C1 segment of cervical spinal cord (tissue), 14 donors: Measurements from ENCODE around the gene PARG.
"Not testable (repeated sequence)": the region's sequence is repeated elsewhere in the genome, so short reads cannot be mapped to it uniquely, and the experiment has no call there.

Experiments used
- DNase-seq, 14 donors: peaks; one replicate each; lab custom pipeline; 2025; lab: John Stamatoyannopoulos, UW

The PARG gene

GRCh38 chr10:49941447-49942338, at the start of gene PARG, which contains the start of gene TIMM23B:
PARG (minus strand) TSS chr10:49942027; CDS start chr10:49941725, 302 bp downstream.
TIMM23B (plus strand) TSS chr10:49942053; CDS start chr10:49942195, 142 bp downstream.
- peak; percentile 10 to 88 (median 70) for DNase-seq

- not testable (repeated sequence) for DNase-seq
Measured at GRCh38 chr10:49988376-49988775, 46.5 kb upstream of the PARG start, which contains the start of gene AGAP6. AGAP6 (plus strand) TSS chr10:49988406; CDS start chr10:49988716, 310 bp downstream.

GRCh38 chr10:49987207-49987606, 45.4 kb upstream of the PARG start:
- DNase-seq, result not testable (repeated sequence)

GRCh38 chr10:49977756-49978155, 35.9 kb upstream of the PARG start:
- DNase-seq, result not testable (repeated sequence)

- DNase-seq, result not testable (repeated sequence)
Measured at GRCh38 chr10:49972094-49972493, 30.3 kb upstream of the PARG start.

GRCh38 chr10:49971466-49971865, 29.6 kb upstream of the PARG start:
- DNase-seq, result not testable (repeated sequence)

GRCh38 chr10:49970331-49970857, 28.6 kb upstream of the PARG start:
- DNase-seq, result not testable (repeated sequence)

- DNase-seq, result not testable (repeated sequence)
Measured at GRCh38 chr10:49953122-49953521, 11.3 kb upstream of the PARG start.

- DNase-seq, result not testable (repeated sequence)
Measured at GRCh38 chr10:49952006-49952405, 10.2 kb upstream of the PARG start.

- not testable (repeated sequence) for DNase-seq
Measured at GRCh38 chr10:49948737-49949136, 6.9 kb upstream of the PARG start.

- DNase-seq, result not testable (repeated sequence)
Measured at GRCh38 chr10:49948142-49948541, 6.3 kb upstream of the PARG start.

GRCh38 chr10:49943607-49944006, 1.8 kb upstream of the PARG start:
- DNase-seq, result not testable (repeated sequence)

GRCh38 chr10:49942339-49942705, 495 bp upstream of the PARG start:
- DNase-seq, result not testable (repeated sequence)

- DNase-seq, result not testable (repeated sequence)
Measured at GRCh38 chr10:49931959-49932728, 9.7 kb downstream of the PARG start.

GRCh38 chr10:49931276-49931675, 10.6 kb downstream of the PARG start:
- not testable (repeated sequence) for DNase-seq

GRCh38 chr10:49923572-49923971, 18.3 kb downstream of the PARG start:
- DNase-seq, result not testable (repeated sequence)

GRCh38 chr10:49922041-49922440, 19.8 kb downstream of the PARG start:
- not testable (repeated sequence) for DNase-seq

GRCh38 chr10:49917927-49918326, 23.9 kb downstream of the PARG start:
- not testable (repeated sequence) for DNase-seq

GRCh38 chr10:49916451-49916850, 25.4 kb downstream of the PARG start:
- DNase-seq, result not testable (repeated sequence)

- DNase-seq, result not testable (repeated sequence)
Measured at GRCh38 chr10:49910295-49910694, 31.5 kb downstream of the PARG start.

GRCh38 chr10:49908290-49909080, 33.3 kb downstream of the PARG start:
- not testable (repeated sequence) for DNase-seq
